SKM-1 treated with dmso at 0.1 percent for 144 hours (cell line): Measurements from ENCODE around the gene SF3B3.
"Not testable (repeated sequence)": the region's sequence is repeated elsewhere in the genome, so short reads cannot be mapped to it uniquely, and the experiment has no call there.

Experiments used
- DNase-seq: peaks from one replicate; lab custom pipeline; 2025; ENCODE audit not compliant: unreplicated experiment; lab: John Stamatoyannopoulos, UW

Gene SF3B3

DNA sequence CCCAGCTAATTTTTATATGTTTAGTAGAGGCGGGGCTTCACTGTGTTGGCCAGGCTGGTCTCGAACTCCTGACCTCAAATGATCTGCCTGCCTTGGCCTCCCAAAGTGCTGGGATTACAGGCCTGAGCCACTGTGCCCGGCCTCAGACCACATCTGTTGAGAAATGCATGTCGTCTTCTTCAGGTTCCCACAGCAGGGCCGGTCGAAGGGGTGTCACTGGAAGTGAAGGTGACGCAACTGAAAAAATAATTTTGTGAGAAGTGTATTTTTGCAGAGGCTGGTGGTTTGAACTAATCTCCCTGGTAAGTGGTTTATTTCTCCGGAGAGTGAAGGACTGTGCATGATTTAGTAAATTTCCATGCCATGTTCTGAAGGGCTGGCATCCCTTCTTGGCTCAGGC is 89.3 kb downstream of the SF3B3 start:
- peak; percentile 72 for DNase-seq

DNA sequence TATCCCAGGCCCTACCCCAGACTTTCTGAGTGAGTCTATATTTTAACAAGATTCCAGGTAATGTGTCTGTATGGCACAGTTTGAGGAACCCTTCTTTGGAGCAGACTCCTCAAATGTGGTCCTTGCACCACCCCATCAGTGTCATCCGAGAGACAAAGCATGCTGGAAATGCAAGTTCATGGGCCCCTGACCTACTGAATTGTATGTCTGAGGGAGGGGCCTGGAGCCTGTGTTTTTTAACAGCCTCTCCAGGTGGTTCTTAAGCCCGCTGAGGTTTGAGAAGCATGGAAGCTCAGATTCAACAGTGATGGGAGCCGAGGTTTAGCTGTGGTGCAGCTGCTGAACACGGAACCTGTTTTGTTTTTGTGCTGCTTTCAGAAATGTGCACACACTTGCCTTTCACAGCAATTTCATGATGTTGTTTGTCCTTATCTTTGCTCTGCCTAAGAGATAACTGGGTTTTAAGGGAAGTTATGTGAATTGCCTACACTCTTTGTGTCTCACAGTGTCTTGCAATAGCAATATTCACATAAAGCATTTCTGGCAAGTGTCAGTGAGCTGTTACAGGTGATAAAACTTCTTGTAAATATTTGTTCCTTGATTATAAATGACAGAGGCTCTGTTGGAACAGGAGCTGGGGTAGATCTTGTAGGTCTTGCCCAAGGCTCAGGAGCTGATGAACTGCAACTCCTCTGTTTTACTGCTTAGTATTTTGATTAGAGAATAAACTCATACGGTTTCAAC is 90.8 kb downstream of the SF3B3 start:
- DNase-seq = no peak

DNA sequence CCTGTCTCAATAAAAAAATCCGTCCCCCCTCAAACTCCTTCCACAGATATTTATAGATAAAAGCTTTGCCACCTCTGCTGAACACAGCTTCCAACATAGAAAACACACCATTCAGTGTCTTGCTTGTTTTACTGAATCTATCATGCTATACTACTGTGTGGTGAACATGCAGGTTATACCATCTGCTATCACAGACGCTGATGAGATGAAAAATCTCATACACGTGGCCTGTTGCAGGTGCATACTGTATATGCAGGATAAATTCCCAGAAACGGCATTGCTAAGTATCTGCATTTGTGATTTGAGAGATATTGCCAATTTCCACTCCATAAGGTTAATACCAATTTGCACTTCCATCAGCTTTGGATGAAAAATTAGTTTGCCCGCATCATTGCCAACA is 92.3 kb downstream of the SF3B3 start:
- no peak for DNase-seq

DNA sequence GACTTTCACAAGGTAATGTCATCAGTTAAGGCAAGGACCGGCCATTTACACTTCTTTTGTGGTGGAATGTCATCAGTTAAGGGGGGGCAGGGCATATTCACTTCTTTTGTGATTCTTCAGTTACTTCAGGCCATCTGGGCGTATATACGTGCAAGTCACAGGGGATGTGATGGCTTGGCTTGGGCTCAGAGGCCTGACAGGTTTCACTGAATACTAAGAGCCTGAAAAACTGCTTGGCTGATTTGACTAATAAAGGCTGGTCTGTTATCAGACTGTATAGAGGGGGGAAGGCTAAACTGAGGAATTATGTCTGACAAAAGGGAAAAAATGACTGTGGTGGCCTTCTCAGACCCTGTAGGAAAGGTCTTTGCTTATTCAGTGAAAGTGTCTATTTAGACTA is 98.2 kb downstream of the SF3B3 start:
- DNase-seq = not testable (repeated sequence)
